ENCODE results near the gene DENND1C. TPM values are rescaled to one million over a fixed set of nuclear protein-coding genes. Genes with fewer than 3 reads are reported as not detected.

DENND1C gene
- total RNA-seq, 2 donors from 2014 or later = 0.30 to 0.75 TPM

DNA sequence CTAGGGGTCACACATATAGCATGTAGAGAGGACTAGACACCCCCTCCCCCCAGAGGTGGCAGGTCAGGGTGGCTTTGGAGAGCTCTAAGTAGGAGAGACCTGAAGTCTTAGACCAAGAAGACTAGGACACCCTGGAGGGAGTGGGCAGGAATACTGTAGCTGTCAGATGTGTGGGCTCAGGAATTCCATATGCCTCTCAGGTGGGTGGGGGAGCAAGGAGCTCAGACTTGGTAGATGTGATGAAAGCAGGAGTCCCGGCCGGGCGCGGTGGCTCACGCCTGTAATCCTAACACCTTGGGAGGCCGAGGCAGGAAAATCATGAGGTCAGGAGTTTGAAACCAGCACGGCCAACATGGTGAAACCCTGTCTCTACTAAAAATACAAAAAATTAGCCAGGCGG, 15.9 kb downstream of the DENND1C start:
- no peak for DNase-seq (ENCODE audit: low spot score)
- Histone ChIP-seq H3K9me3 (no peaks in the 10 kb centered on the region), H3K27ac (no peak overlapping the region), H3K4me3 (no peak overlapping the region), H3K4me1 (peaks cover 0 to 11% of the 10 kb centered on the region in 2 donors), H3K27me3 (peaks cover 5 to 10% of the 10 kb centered on the region in 2 donors), H3K36me3 (no peaks in the 10 kb centered on the region)
- TF ChIP-seq, protein P1, sequence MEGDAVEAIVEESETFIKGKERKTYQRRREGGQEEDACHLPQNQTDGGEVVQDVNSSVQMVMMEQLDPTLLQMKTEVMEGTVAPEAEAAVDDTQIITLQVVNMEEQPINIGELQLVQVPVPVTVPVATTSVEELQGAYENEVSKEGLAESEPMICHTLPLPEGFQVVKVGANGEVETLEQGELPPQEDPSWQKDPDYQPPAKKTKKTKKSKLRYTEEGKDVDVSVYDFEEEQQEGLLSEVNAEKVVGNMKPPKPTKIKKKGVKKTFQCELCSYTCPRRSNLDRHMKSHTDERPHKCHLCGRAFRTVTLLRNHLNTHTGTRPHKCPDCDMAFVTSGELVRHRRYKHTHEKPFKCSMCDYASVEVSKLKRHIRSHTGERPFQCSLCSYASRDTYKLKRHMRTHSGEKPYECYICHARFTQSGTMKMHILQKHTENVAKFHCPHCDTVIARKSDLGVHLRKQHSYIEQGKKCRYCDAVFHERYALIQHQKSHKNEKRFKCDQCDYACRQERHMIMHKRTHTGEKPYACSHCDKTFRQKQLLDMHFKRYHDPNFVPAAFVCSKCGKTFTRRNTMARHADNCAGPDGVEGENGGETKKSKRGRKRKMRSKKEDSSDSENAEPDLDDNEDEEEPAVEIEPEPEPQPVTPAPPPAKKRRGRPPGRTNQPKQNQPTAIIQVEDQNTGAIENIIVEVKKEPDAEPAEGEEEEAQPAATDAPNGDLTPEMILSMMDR (IDR thresholded peaks at IDR 0.05) = no peak

GRCh38 chr19:6465006-6465405, 16.6 kb downstream of the DENND1C start:
- Histone ChIP-seq H3K4me1 (peaks cover 0 to 11% of the 10 kb centered on the region in 2 donors), H3K36me3 (no peaks in the 10 kb centered on the region), H3K27me3 (peaks cover 5 to 10% of the 10 kb centered on the region in 2 donors), H3K27ac (no peak overlapping the region), H3K9me3 (no peaks in the 10 kb centered on the region), H3K4me3 (no peak overlapping the region)
- TF ChIP-seq, protein P1 (IDR thresholded peaks at IDR 0.05) = no peak
- no peak for DNase-seq (ENCODE audit: low spot score)

DNA sequence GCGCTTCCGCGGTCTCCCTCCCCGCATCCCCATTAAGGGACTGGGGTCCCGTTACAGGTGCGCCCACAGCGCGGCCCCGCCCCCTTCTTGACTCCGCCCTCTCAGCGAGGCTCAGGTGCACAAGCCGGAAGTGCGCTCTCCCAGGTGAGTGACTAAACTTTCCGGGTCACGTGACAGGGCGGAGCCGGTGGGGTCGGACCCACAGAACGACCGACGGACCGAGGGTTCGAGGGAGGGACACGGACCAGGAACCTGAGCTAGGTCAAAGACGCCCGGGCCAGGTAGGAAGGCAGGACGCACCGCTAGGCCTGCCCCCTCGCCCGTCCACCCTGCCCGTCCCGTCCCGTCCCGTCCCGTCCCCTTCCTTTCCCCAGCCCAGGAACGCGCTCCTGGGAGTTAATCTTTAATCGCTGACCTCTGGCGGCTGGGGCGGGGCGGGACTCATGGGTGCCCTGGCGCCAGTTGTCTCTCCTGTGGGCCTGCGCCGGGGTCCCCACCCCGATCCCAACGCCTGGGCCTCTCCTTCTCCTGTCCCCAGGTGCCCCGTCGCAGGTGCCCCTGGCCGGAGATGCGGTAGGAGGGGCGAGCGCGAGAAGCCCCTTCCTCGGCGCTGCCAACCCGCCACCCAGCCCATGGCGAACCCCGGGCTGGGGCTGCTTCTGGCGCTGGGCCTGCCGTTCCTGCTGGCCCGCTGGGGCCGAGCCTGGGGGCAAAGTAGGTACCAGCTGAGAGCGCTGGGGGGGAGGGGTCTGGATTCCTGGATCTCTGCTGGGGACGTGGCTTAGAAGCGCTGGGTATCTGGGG, 17.3 kb downstream of the DENND1C start, which contains the start of gene CRB3:
Gene CRB3, plus strand, starts transcription at position 202 of the 804 bp plus-strand sequence. Its CDS starts 431 bp downstream, at position 633.
- Histone ChIP-seq H3K27me3 (peaks cover 5 to 10% of the 10 kb centered on the region in 2 donors), H3K4me1 (peaks cover 0 to 12% of the 10 kb centered on the region in 2 donors), H3K27ac (no peak within 1 kb of the TSS), H3K9me3 (no peaks in the 10 kb centered on the region), H3K4me3 (no peak within 1 kb of the TSS), H3K36me3 (no peaks in the 10 kb centered on the region)
- no peak for DNase-seq (ENCODE audit: low spot score)
- TF ChIP-seq, protein P1 (IDR thresholded peaks at IDR 0.05) = no peak

GRCh38 chr19:6460099-6460884, 21.3 kb downstream of the DENND1C start:
- H3K27me3 ChIP-seq = peaks cover 5 to 10% of the 10 kb centered on the region in 2 donors
- peaks cover 0 to 27% of the 10 kb centered on the region in 2 donors for H3K4me1 ChIP-seq
- TF ChIP-seq, protein P1 (IDR thresholded peaks at IDR 0.05) = peak; percentile 38 to 72
- no peaks in the 10 kb centered on the region for H3K9me3 ChIP-seq
- H3K4me3 ChIP-seq = peak overlapping the region; percentile 55 to 68
- peaks cover 8% of the 10 kb centered on the region for H3K36me3 ChIP-seq
- peak; percentile 95 for DNase-seq (ENCODE audit: low spot score)
- H3K27ac ChIP-seq = peak overlapping the region; percentile 81 to 83

DNA sequence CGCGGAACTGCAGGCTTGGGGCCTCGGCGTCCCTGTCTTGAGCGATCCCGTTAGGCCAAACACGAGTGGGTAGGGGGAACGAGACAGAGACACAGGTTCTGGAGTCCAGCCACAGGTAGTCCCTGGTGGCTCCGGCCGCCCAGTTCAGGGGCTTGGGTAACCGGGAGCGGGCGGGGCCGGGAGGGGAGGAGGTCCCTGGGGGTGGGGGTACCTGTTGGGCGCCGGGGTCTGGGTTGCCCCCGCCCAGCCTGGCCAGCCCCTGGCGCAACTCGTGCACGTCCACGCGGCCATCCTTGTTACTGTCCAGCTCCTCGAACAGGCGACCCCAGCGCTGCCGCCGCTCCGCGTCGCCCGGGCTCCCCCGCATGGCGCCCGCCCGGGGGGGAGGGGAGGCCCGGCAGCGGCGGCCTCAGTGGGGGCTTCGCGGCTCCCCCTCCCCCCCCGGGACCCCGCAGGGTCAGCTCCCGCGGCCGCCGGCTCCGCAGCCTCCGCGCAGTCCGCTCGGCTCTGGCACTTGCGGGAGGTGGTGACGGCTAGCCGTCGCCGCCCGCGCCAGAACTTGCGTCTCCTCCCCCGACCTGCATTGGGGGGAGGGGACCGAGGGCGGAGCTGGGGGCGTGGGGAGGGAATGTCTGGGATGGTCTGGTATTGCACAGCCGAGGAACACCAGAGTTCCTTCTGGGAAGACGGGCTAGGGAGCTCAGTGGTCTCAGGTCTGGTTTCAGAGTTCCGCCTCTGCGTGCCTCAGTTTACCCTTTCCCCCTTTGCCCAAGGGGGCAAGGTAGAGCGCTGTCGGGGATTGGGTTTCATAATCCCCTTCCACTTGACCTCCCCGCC, 22.1 kb downstream of the DENND1C start, which contains the start of gene SLC25A23:
Gene SLC25A23, minus strand, starts transcription at position 531 of the 837 bp plus-strand sequence. Its CDS starts 164 bp downstream, at position 367.
- H3K27me3 ChIP-seq = peaks cover 5 to 8% of the 10 kb centered on the region in 2 donors
- TF ChIP-seq, protein P1 (IDR thresholded peaks at IDR 0.05) = no peak
- peaks cover 0 to 4% of the 10 kb centered on the region in 2 donors for H3K9me3 ChIP-seq
- DNase-seq (ENCODE audit: low spot score) = peak; percentile 62
- peak within 1 kb of the TSS; percentile 55 to 68 for H3K4me3 ChIP-seq
- H3K27ac ChIP-seq = peak within 1 kb of the TSS; percentile 81 to 83
- peaks cover 0 to 26% of the 10 kb centered on the region in 2 donors for H3K4me1 ChIP-seq
- peaks cover 16% of the 10 kb centered on the region for H3K36me3 ChIP-seq
